Activated T-cell treated with anti-CD3 and anti-CD28 coated beads, Interleukin-2, amount 50 U/mL, for 1 hour (primary cell): ENCODE results near the gene PPFIBP1.

ENCODE experiments used
- DNase-seq: peaks from one replicate; pipeline ENCODE4 v3.0.0-alpha.2; 2020

The PPFIBP1 gene

GRCh38 chr12:27523642-27524493, at the start of gene PPFIBP1:
TSS of gene PPFIBP1 (plus strand) at chr12:27524206. CDS start at chr12:27633397, 109,191 bp downstream.
- DNase-seq = peak; percentile 100

- DNase-seq = no peak
These were observed 49.7 kb upstream of the PPFIBP1 start for GRCh38 chr12:27474344-27474743.

GRCh38 chr12:27477049-27477448, 47.0 kb upstream of the PPFIBP1 start:
- no peak for DNase-seq

GRCh38 chr12:27478949-27479348, 45.1 kb upstream of the PPFIBP1 start:
- no peak for DNase-seq

- DNase-seq = no peak
These were observed 44.0 kb upstream of the PPFIBP1 start for GRCh38 chr12:27480016-27480415.

GRCh38 chr12:27486961-27487360, 37.0 kb upstream of the PPFIBP1 start:
- no peak for DNase-seq

GRCh38 chr12:27488479-27488878, 35.5 kb upstream of the PPFIBP1 start:
- DNase-seq = no peak

- no peak for DNase-seq
These were observed 32.8 kb upstream of the PPFIBP1 start for GRCh38 chr12:27491226-27491625.

- no peak for DNase-seq
These were observed 30.6 kb upstream of the PPFIBP1 start for GRCh38 chr12:27493260-27493940.

GRCh38 chr12:27497446-27497845, 26.6 kb upstream of the PPFIBP1 start:
- DNase-seq = no peak

GRCh38 chr12:27498149-27498548, 25.9 kb upstream of the PPFIBP1 start:
- no peak for DNase-seq

GRCh38 chr12:27498761-27499160, 25.2 kb upstream of the PPFIBP1 start:
- no peak for DNase-seq

- DNase-seq = no peak
These were observed 24.6 kb upstream of the PPFIBP1 start for GRCh38 chr12:27499377-27499776.

- DNase-seq = no peak
These were observed 23.5 kb upstream of the PPFIBP1 start for GRCh38 chr12:27500546-27500945.

- DNase-seq = no peak
These were observed 22.0 kb upstream of the PPFIBP1 start for GRCh38 chr12:27502021-27502435.

GRCh38 chr12:27504507-27504906, 19.5 kb upstream of the PPFIBP1 start:
- DNase-seq = no peak

- no peak for DNase-seq
These were observed 18.9 kb upstream of the PPFIBP1 start for GRCh38 chr12:27505109-27505508.

GRCh38 chr12:27505761-27506160, 18.2 kb upstream of the PPFIBP1 start:
- no peak for DNase-seq

- no peak for DNase-seq
These were observed 17.3 kb upstream of the PPFIBP1 start for GRCh38 chr12:27506645-27507189.

GRCh38 chr12:27508736-27509431, 15.1 kb upstream of the PPFIBP1 start:
- DNase-seq = no peak

GRCh38 chr12:27511031-27511722, 12.8 kb upstream of the PPFIBP1 start:
- DNase-seq = no peak

GRCh38 chr12:27511723-27512045, 12.3 kb upstream of the PPFIBP1 start:
- DNase-seq = no peak
